Aorta (tissue), 5 donors: Measurements from ENCODE around the gene FBN1. TPM values are rescaled to one million over a fixed set of nuclear protein-coding genes. Genes with fewer than 3 reads are reported as not detected.

Experiments
- ATAC-seq: fragments of 200-7000 bp; cut with Tn5 transposase; one replicate; pipeline ENCODE4 v1.9.1; 2022; ENCODE audit warnings: moderate library complexity; ENCODE audit not compliant: low FRiP score
- DNase-seq, 2 donors: peaks; one replicate each; pipeline ENCODE4 v3.0.0-alpha.2; 2020
- H3K27ac ChIP-seq, 2 donors: one replicate each; pipeline ENCODE4 v1.5.1; 2013; ENCODE audit warnings: low read length in 2 of 2, mild to moderate bottlenecking in 2 of 2, moderate library complexity in 2 of 2, control low read depth in 1 of 2, inconsistent platforms in 1 of 2, low read depth in 1 of 2
- H3K27me3 ChIP-seq, 2 donors: one replicate each; pipeline ENCODE4 v1.6.1; 2013; ENCODE audit warnings: control low read depth in 1 of 2, low read length in 1 of 2, mild to moderate bottlenecking in 1 of 2, moderate library complexity in 1 of 2; ENCODE audit not compliant: insufficient read depth in 2 of 2, control insufficient read depth in 1 of 2
- H3K36me3 ChIP-seq, 2 donors: one replicate each; pipeline ENCODE4 v1.6.1; 2013; ENCODE audit warnings: control low read depth in 1 of 2, low read length in 1 of 2, mild to moderate bottlenecking in 1 of 2; ENCODE audit not compliant: insufficient read depth in 2 of 2, control insufficient read depth in 1 of 2
- H3K4me1 ChIP-seq, 2 donors: one replicate each; pipeline ENCODE4 v1.6.1; 2013; ENCODE audit warnings: low read length in 2 of 2, control low read depth in 1 of 2, mild to moderate bottlenecking in 1 of 2, moderate library complexity in 1 of 2; ENCODE audit not compliant: insufficient read depth in 2 of 2, control insufficient read depth in 1 of 2
- H3K4me3 ChIP-seq, 2 donors: one replicate each; pipeline ENCODE4 v1.5.1; 2013; ENCODE audit warnings: low read length in 2 of 2, control low read depth in 1 of 2, mild to moderate bottlenecking in 1 of 2
- H3K9me3 ChIP-seq: one replicate; pipeline ENCODE4 v1.6.1; 2013; ENCODE audit warnings: mild to moderate bottlenecking, low read length; ENCODE audit not compliant: control insufficient read depth
- WGBS, 2 donors: extraction: QIAGEN DNeasy Blood & Tissue Kit; methylation state at CpG; one replicate each; pipeline ENCODE4 v1.1.7; 2013; 5-methylcytosine and 5-hydroxymethylcytosine counted together
- intact Hi-C, 2 donors: fragments of 100-400 bp; cut with DNase I; formaldehyde crosslinking; loops; one replicate each; pipeline versions ENCODE4 v1.14.2 to v1.15.0; 2022
- polyA plus RNA-seq, 2 donors: library from polyadenylated mRNA; stranded (reverse); fragments of 200-250 nt; gene quantifications; one replicate each; pipeline ENCODE4 v1.2.3, GENCODE V29; 2013
- total RNA-seq, 2 donors: library from RNA; stranded (reverse); fragmentation: NEBNext Ultra II Directional; extraction: Animal tissue kit (Norgen Biotek cat#: 25700); gene quantifications; one replicate each; pipeline ENCODE4 v1.2.1, GENCODE V29; 2021
- donor health status: healthy with polysubstance abuse.
- donor health status: Bipolar disorder and iron deficiency.
- donor health status: DM: no; HTN: no; CAD: no.
- donor health status: DM: no; HTN: no; CAD: no.
- donor health status: DM: yes; HTN: yes; CAD: no.

Gene FBN1
- total and polyA plus RNA-seq, 4 donors = 24.7 to 529 (median 141) TPM

- H3K36me3 ChIP-seq = peaks cover 5 to 10% of the 10 kb centered on the region in 2 donors
- H3K27me3 ChIP-seq = no peaks in the 10 kb centered on the region
- H3K9me3 ChIP-seq = no peaks in the 10 kb centered on the region
- DNase-seq = no peak
- WGBS, 2 donors = 91 to 94% methylated on average over 2 of the region's 2 CpGs
- H3K4me1 ChIP-seq = no peaks in the 10 kb centered on the region
- no peak for ATAC-seq
- H3K4me3 ChIP-seq = no peak overlapping the region
- H3K27ac ChIP-seq = no peak overlapping the region
- intact Hi-C loops = no loop called here
Measured at GRCh38 chr15:48472756-48473155, 172.8 kb downstream of the FBN1 start.

- peaks cover 10 to 11% of the 10 kb centered on the region in 2 donors for H3K36me3 ChIP-seq
- intact Hi-C loops = no loop called here
- WGBS, 2 donors = 74 to 76% methylated on average over 5 of the region's 5 CpGs
- H3K4me1 ChIP-seq = no peaks in the 10 kb centered on the region
- H3K9me3 ChIP-seq = no peaks in the 10 kb centered on the region
- H3K4me3 ChIP-seq = no peak overlapping the region
- DNase-seq (no peak), ATAC-seq (no peak)
- no peak overlapping the region for H3K27ac ChIP-seq
- no peaks in the 10 kb centered on the region for H3K27me3 ChIP-seq
Measured at GRCh38 chr15:48471073-48471472, 174.4 kb downstream of the FBN1 start.

DNA sequence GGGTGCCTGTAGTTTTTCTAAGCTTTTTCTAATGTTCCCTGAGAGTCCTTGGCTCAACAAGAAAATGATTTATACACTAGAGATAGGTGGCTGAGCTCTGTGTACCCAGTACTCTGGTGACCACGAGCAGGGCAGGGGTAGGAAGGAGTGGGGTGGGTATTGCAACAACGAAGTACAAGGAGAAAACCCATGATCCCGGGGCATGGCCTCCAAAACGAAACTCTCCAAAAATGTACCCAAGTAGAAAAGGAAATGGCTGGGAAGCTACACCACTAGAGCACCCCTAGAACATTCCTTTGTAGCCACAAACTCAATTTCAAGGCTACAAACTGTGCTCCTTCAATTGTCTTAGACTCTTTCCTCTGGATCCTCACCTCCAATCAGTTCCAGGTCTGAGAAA is 175.4 kb downstream of the FBN1 start:
- DNase-seq (no peak), ATAC-seq (no peak)
- H3K9me3 ChIP-seq = no peaks in the 10 kb centered on the region
- no peak overlapping the region for H3K27ac ChIP-seq
- H3K36me3 ChIP-seq = peaks cover 12 to 14% of the 10 kb centered on the region in 2 donors
- intact Hi-C loops = no loop called here
- no peaks in the 10 kb centered on the region for H3K4me1 ChIP-seq
- H3K27me3 ChIP-seq = no peaks in the 10 kb centered on the region
- H3K4me3 ChIP-seq = no peak overlapping the region
- WGBS, 2 donors = 52 to 59% methylated on average over 4 of the region's 4 CpGs

- DNase-seq (no peak), ATAC-seq (no peak)
- H3K36me3 ChIP-seq = peaks cover 17% of the 10 kb centered on the region in 2 donors
- WGBS, 2 donors = 48 to 49% methylated on average over 5 of the region's 5 CpGs
- no peak overlapping the region for H3K4me3 ChIP-seq
- no peaks in the 10 kb centered on the region for H3K9me3 ChIP-seq
- H3K4me1 ChIP-seq = no peaks in the 10 kb centered on the region
- no peak overlapping the region for H3K27ac ChIP-seq
- intact Hi-C loops = no loop called here
- no peaks in the 10 kb centered on the region for H3K27me3 ChIP-seq
Measured at GRCh38 chr15:48469681-48470080, 175.8 kb downstream of the FBN1 start.

GRCh38 chr15:48469271-48469670 is 176.2 kb downstream of the FBN1 start:
- intact Hi-C loops = no loop called here
- Histone ChIP-seq H3K36me3 (peaks cover 17 to 18% of the 10 kb centered on the region in 2 donors), H3K4me1 (no peaks in the 10 kb centered on the region), H3K27me3 (no peaks in the 10 kb centered on the region), H3K27ac (no peak overlapping the region), H3K9me3 (no peaks in the 10 kb centered on the region), H3K4me3 (no peak overlapping the region)
- WGBS, 2 donors = 73 to 77% methylated on average over 6 of the region's 6 CpGs
- no peak for ATAC-seq
- DNase-seq = no peak

DNA sequence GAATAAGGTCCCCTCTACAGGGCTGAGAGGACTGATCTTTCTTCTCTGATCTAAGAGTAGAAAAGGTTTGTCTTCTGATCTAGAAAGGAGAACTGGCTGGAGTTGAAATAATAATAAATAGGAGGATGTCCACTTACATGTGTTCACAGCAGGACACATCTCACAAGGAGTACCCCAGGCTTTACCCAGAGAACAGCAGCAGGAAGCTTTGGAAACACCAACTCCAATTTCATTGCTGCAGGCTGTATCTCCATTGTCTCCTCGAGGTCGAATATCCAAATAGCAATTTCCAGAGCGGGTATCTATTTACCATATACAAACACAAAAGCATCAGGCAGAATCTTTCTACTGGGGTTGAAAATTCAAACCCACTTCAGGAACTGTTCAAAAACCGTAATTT is 177.7 kb downstream of the FBN1 start:
- 90% methylated on average over 4 of the region's 4 CpGs for WGBS, 2 donors
- H3K27me3 ChIP-seq = no peaks in the 10 kb centered on the region
- ATAC-seq (no peak), DNase-seq (no peak)
- no peaks in the 10 kb centered on the region for H3K9me3 ChIP-seq
- H3K4me3 ChIP-seq = no peak overlapping the region
- intact Hi-C loops = no loop called here
- H3K36me3 ChIP-seq = peaks cover 19 to 22% of the 10 kb centered on the region in 2 donors
- no peak overlapping the region for H3K27ac ChIP-seq
- H3K4me1 ChIP-seq = no peaks in the 10 kb centered on the region

GRCh38 chr15:48466820-48467219 is 178.7 kb downstream of the FBN1 start:
- Histone ChIP-seq H3K4me1 (no peaks in the 10 kb centered on the region), H3K4me3 (no peak overlapping the region), H3K36me3 (peaks cover 14 to 21% of the 10 kb centered on the region in 2 donors), H3K9me3 (no peaks in the 10 kb centered on the region), H3K27ac (no peak overlapping the region), H3K27me3 (no peaks in the 10 kb centered on the region)
- no peak for ATAC-seq
- DNase-seq = no peak
- intact Hi-C loops = no loop called here
- 94 to 97% methylated on average over 1 of the region's 1 CpG for WGBS, 2 donors

- intact Hi-C loops = no loop called here
- Histone ChIP-seq H3K27ac (no peak overlapping the region), H3K27me3 (no peaks in the 10 kb centered on the region), H3K36me3 (peaks cover 14 to 19% of the 10 kb centered on the region in 2 donors), H3K9me3 (no peaks in the 10 kb centered on the region), H3K4me3 (no peak overlapping the region), H3K4me1 (no peaks in the 10 kb centered on the region)
- ATAC-seq (no peak), DNase-seq (no peak)
Measured at GRCh38 chr15:48466079-48466478, 179.4 kb downstream of the FBN1 start.

DNA sequence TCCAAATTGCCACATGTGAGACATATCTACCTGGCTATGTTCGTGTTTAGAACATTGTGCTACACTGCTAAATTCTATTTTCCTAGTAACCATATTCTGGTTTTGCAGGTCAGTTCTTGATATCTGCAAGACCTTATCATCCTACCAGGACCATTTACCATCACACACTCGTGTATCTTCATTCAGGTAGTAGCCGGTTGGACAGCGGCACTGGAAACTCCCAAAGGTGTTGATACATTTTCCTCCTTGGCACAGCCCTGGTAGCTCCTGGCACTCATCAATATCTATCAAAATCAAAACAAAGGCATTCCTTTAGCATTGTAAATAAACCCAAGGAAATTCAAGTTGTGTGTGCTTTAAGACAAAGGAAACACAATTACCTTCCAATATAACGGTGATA is 180.1 kb downstream of the FBN1 start:
- no peaks in the 10 kb centered on the region for H3K4me1 ChIP-seq
- 80 to 81% methylated on average over 5 of the region's 5 CpGs for WGBS, 2 donors
- H3K36me3 ChIP-seq = peaks cover 12 to 19% of the 10 kb centered on the region in 2 donors
- ATAC-seq = no peak
- no peak for DNase-seq
- intact Hi-C loops = no loop called here
- no peak overlapping the region for H3K4me3 ChIP-seq
- H3K9me3 ChIP-seq = no peaks in the 10 kb centered on the region
- no peaks in the 10 kb centered on the region for H3K27me3 ChIP-seq
- no peak overlapping the region for H3K27ac ChIP-seq
